GM06990 (cell line): ENCODE measurements around the gene PTGES.

ENCODE experiments used
- DNase-seq: peaks from one replicate; pipeline ENCODE4 v3.0.0-alpha.2; 2011; ENCODE audit not compliant: insufficient read length; ENCODE audit errors: extremely low read depth
- H3K27me3 ChIP-seq: replicated peaks from 2 replicates; pipeline ENCODE4 v1.6.0; 2011; ENCODE audit warnings: low read length; ENCODE audit not compliant: control insufficient read depth, insufficient read depth
- H3K36me3 ChIP-seq: 2 replicates; pipeline ENCODE4 v1.5.1; 2011; ENCODE audit warnings: low read length; ENCODE audit not compliant: control insufficient read depth, insufficient read depth
- H3K4me3 ChIP-seq: replicated peaks from 2 replicates; pipeline ENCODE4 v1.5.1; 2011; ENCODE audit warnings: low read depth, mild to moderate bottlenecking, control low read depth, low read length
- CTCF ChIP-seq: IDR thresholded peaks from 2 replicates; pipeline ENCODE4 v1.5.1; 2011; ENCODE audit warnings: low read length, control low read depth, mild to moderate bottlenecking, inconsistent platforms; ENCODE audit not compliant: insufficient read depth, poor library complexity, severe bottlenecking

The PTGES gene

GRCh38 chr9:129736334-129736733 is 16.5 kb downstream of the PTGES start:
- H3K36me3 ChIP-seq, result no peaks in the 10 kb centered on the region
- TF ChIP-seq CTCF, result no peak
- no peak for DNase-seq
- H3K27me3 ChIP-seq, result no peaks in the 10 kb centered on the region
- no peak overlapping the region for H3K4me3 ChIP-seq

- Histone ChIP-seq H3K36me3 (no peaks in the 10 kb centered on the region), H3K4me3 (no peak overlapping the region), H3K27me3 (no peaks in the 10 kb centered on the region)
- no peak for DNase-seq
- no peak for TF ChIP-seq CTCF
Observed at GRCh38 chr9:129735546-129735945, 17.3 kb downstream of the PTGES start.

- no peak for TF ChIP-seq CTCF
- Histone ChIP-seq H3K36me3 (no peaks in the 10 kb centered on the region), H3K4me3 (no peak overlapping the region), H3K27me3 (no peaks in the 10 kb centered on the region)
- no peak for DNase-seq
Observed at GRCh38 chr9:129733632-129733953, 19.2 kb downstream of the PTGES start.

GRCh38 chr9:129732946-129733631 is 19.8 kb downstream of the PTGES start:
- Histone ChIP-seq H3K4me3 (no peak overlapping the region), H3K36me3 (no peaks in the 10 kb centered on the region), H3K27me3 (no peaks in the 10 kb centered on the region)
- no peak for TF ChIP-seq CTCF
- no peak for DNase-seq

- Histone ChIP-seq H3K36me3 (no peaks in the 10 kb centered on the region), H3K27me3 (no peaks in the 10 kb centered on the region), H3K4me3 (no peak overlapping the region)
- TF ChIP-seq CTCF, result no peak
- DNase-seq, result no peak
Observed at GRCh38 chr9:129732100-129732499, 20.7 kb downstream of the PTGES start.
